ENCODE data around the gene NCK2.

Gene NCK2

GRCh38 chr2:105778080-105778607 is 33.4 kb downstream of the NCK2 start:
- no peak for DNase-seq

- DNase-seq = no peak
Measured at GRCh38 chr2:105779394-105779793, 34.7 kb downstream of the NCK2 start.

- DNase-seq = no peak
Measured at GRCh38 chr2:105780606-105781005, 35.9 kb downstream of the NCK2 start.

GRCh38 chr2:105781274-105781978 is 36.7 kb downstream of the NCK2 start:
- no peak for DNase-seq

- no peak for DNase-seq
Measured at GRCh38 chr2:105782123-105782522, 37.4 kb downstream of the NCK2 start.

GRCh38 chr2:105782646-105783045 is 37.9 kb downstream of the NCK2 start:
- no peak for DNase-seq

- DNase-seq = no peak
Measured at GRCh38 chr2:105783151-105783738, 38.5 kb downstream of the NCK2 start.

- no peak for DNase-seq
Measured at GRCh38 chr2:105783972-105784371, 39.3 kb downstream of the NCK2 start.

- DNase-seq = no peak
Measured at GRCh38 chr2:105784589-105784988, 39.9 kb downstream of the NCK2 start.

- DNase-seq = peak; percentile 27
Measured at GRCh38 chr2:105785095-105785847, 40.6 kb downstream of the NCK2 start.

GRCh38 chr2:105786231-105787230 is 41.8 kb downstream of the NCK2 start:
- peak; percentile 86 for DNase-seq

GRCh38 chr2:105787376-105788318 is 42.9 kb downstream of the NCK2 start:
- peak; percentile 14 for DNase-seq

- no peak for DNase-seq
Measured at GRCh38 chr2:105788670-105789290, 44.1 kb downstream of the NCK2 start.

- peak; percentile 87 for DNase-seq
Measured at GRCh38 chr2:105789745-105790460, 45.2 kb downstream of the NCK2 start.

GRCh38 chr2:105790461-105791149 is 45.9 kb downstream of the NCK2 start:
- peak; percentile 92 for DNase-seq

- DNase-seq = no peak
Measured at GRCh38 chr2:105791229-105791628, 46.5 kb downstream of the NCK2 start.

- DNase-seq = no peak
Measured at GRCh38 chr2:105792561-105792960, 47.8 kb downstream of the NCK2 start.

- no peak for DNase-seq
Measured at GRCh38 chr2:105793196-105793975, 48.7 kb downstream of the NCK2 start.
